HEK293 (cell line): ENCODE results near the gene COL5A2.

ENCODE experiments used
- CTCF ChIA-PET: fragments of 350-600 bp; formaldehyde crosslinking; extraction: SDS; loops from one replicate; lab custom pipeline; 2021; ENCODE audit warnings: antibody characterized with exemption; lab: Yijun Ruan, JAX
- POLR2A ChIA-PET: fragments of 300-600 bp; formaldehyde crosslinking; extraction: SDS; loops from one replicate; lab custom pipeline; 2020; ENCODE audit warnings: antibody characterized with exemption, inconsistent platforms; lab: Yijun Ruan, JAX
- H3K27ac ChIP-seq: fragments of 200-500 bp; sonication (Bioruptor generic); 2 replicates; pipeline ENCODE4 v1.5.1; 2014; ENCODE audit warnings: low read depth, low read length, control low read depth, inconsistent platforms; ENCODE audit errors: extremely low read depth
- H3K36me3 ChIP-seq, 2 experiments: fragments of 200-500 bp in 1 of 2; sonication (Bioruptor generic) in 1 of 2; 1 replicate in 1 of 2; 2 replicates in 1 of 2; pipeline ENCODE4 v1.5.1; 2014 to 2017; ENCODE audit warnings: inconsistent platforms in 2 of 2, low read length in 2 of 2; ENCODE audit not compliant: control insufficient read depth in 2 of 2, insufficient read depth in 1 of 2
- H3K4me1 ChIP-seq: fragments of 200-500 bp; sonication (Bioruptor generic); 2 replicates; pipeline ENCODE4 v1.5.1; 2014; ENCODE audit warnings: mild to moderate bottlenecking, low read length, inconsistent platforms; ENCODE audit not compliant: control insufficient read depth, insufficient read depth
- H3K4me3 ChIP-seq: 2 replicates; pipeline ENCODE4 v1.5.1; 2011; ENCODE audit warnings: low read depth, mild to moderate bottlenecking, control low read depth, low read length, moderate library complexity
- H3K9me3 ChIP-seq: fragments of 200-500 bp; sonication (Bioruptor generic); 2 replicates; pipeline ENCODE4 v1.5.1; 2014; ENCODE audit warnings: low read depth, low read length, inconsistent platforms; ENCODE audit not compliant: control insufficient read depth, insufficient read depth
- BCL11A ChIP-seq: fragments of 450-650 bp; formaldehyde crosslinking; IDR thresholded peaks from 2 replicates; pipeline ENCODE4 v1.5.1; 2016; ENCODE audit warnings: low read depth, missing biosample characterization, missing genetic modification characterization
- BCL11B ChIP-seq: fragments of 450-650 bp; formaldehyde crosslinking; IDR thresholded peaks from 2 replicates; pipeline ENCODE4 v1.5.1; 2016; ENCODE audit warnings: low read depth, missing biosample characterization, missing genetic modification characterization
- BCL6B ChIP-seq: fragments of 450-650 bp; formaldehyde crosslinking; IDR thresholded peaks from 2 replicates; pipeline ENCODE4 v1.5.1; 2017; ENCODE audit warnings: missing biosample characterization, missing genetic modification characterization
- IKZF3 ChIP-seq: fragments of 450-650 bp; IDR thresholded peaks from 2 replicates; pipeline ENCODE4 v1.5.0; 2018; ENCODE audit warnings: missing biosample characterization, mild to moderate bottlenecking, missing genetic modification characterization, moderate library complexity
- KLF10 ChIP-seq: fragments of 450-650 bp; IDR thresholded peaks from 2 replicates; pipeline ENCODE4 v1.5.1; 2018; ENCODE audit warnings: missing biosample characterization, mild to moderate bottlenecking, missing genetic modification characterization
- KLF17 ChIP-seq: fragments of 450-650 bp; formaldehyde crosslinking; IDR thresholded peaks from 2 replicates; pipeline ENCODE4 v1.5.1; 2016; ENCODE audit warnings: missing biosample characterization, missing genetic modification characterization
- OSR2 ChIP-seq: fragments of 450-650 bp; formaldehyde crosslinking; IDR thresholded peaks from 2 replicates; pipeline ENCODE4 v1.5.1; 2016; ENCODE audit warnings: missing biosample characterization, missing genetic modification characterization
- SALL2 ChIP-seq: fragments of 450-650 bp; formaldehyde crosslinking; IDR thresholded peaks from 2 replicates; pipeline ENCODE4 v1.5.0; 2017; ENCODE audit warnings: missing biosample characterization, mild to moderate bottlenecking, missing genetic modification characterization, borderline replicate concordance
- TSHZ1 ChIP-seq: fragments of 450-650 bp; formaldehyde crosslinking; IDR thresholded peaks from 2 replicates; pipeline ENCODE4 v1.5.1; 2016; ENCODE audit warnings: missing biosample characterization, missing genetic modification characterization, borderline replicate concordance
- ZFP3 ChIP-seq: fragments of 450-650 bp; formaldehyde crosslinking; IDR thresholded peaks from 2 replicates; pipeline ENCODE4 v1.5.1; 2016; ENCODE audit warnings: low read depth, missing biosample characterization, missing genetic modification characterization
- ZFP37 ChIP-seq: fragments of 450-650 bp; formaldehyde crosslinking; IDR thresholded peaks from 2 replicates; pipeline ENCODE4 v1.5.1; 2016; ENCODE audit warnings: missing biosample characterization, missing genetic modification characterization
- ZNF292 ChIP-seq: fragments of 450-650 bp; formaldehyde crosslinking; IDR thresholded peaks from 2 replicates; pipeline ENCODE4 v1.5.1; 2016; ENCODE audit warnings: low read depth, missing biosample characterization, missing genetic modification characterization, borderline replicate concordance
- ZNF341 ChIP-seq: fragments of 450-650 bp; formaldehyde crosslinking; IDR thresholded peaks from 2 replicates; pipeline ENCODE4; 2016; ENCODE audit warnings: low read depth, missing biosample characterization, missing genetic modification characterization
- ZNF37A ChIP-seq: fragments of 450-650 bp; IDR thresholded peaks from 2 replicates; pipeline ENCODE4 v1.5.1; 2018; ENCODE audit warnings: missing biosample characterization, missing genetic modification characterization
- ZNF510 ChIP-seq: fragments of 450-650 bp; formaldehyde crosslinking; IDR thresholded peaks from 2 replicates; pipeline ENCODE4 v1.5.1; 2018; ENCODE audit warnings: mild to moderate bottlenecking, missing genetic modification characterization, missing biosample characterization; ENCODE audit not compliant: insufficient replicate concordance
- ZNF544 ChIP-seq: fragments of 450-650 bp; formaldehyde crosslinking; IDR thresholded peaks from 2 replicates; pipeline ENCODE4 v1.5.0; 2017; ENCODE audit warnings: missing biosample characterization, missing genetic modification characterization
- ZNF548 ChIP-seq: fragments of 450-650 bp; formaldehyde crosslinking; IDR thresholded peaks from 2 replicates; pipeline ENCODE4 v1.5.1; 2016; ENCODE audit warnings: missing biosample characterization, missing genetic modification characterization
- ZNF558 ChIP-seq: fragments of 450-650 bp; formaldehyde crosslinking; IDR thresholded peaks from 2 replicates; pipeline ENCODE4 v1.5.1; 2016; ENCODE audit warnings: missing biosample characterization, missing genetic modification characterization
- ZNF571 ChIP-seq: fragments of 450-650 bp; formaldehyde crosslinking; IDR thresholded peaks from 2 replicates; pipeline ENCODE4 v1.5.0; 2017; ENCODE audit warnings: missing biosample characterization, missing genetic modification characterization
- ZNF785 ChIP-seq: fragments of 450-650 bp; formaldehyde crosslinking; IDR thresholded peaks from 2 replicates; pipeline ENCODE4 v1.5.1; 2016; ENCODE audit warnings: missing biosample characterization, missing genetic modification characterization
- ZSCAN18 ChIP-seq: fragments of 450-650 bp; formaldehyde crosslinking; IDR thresholded peaks from 2 replicates; pipeline ENCODE4 v1.5.1; 2016; ENCODE audit warnings: missing biosample characterization, missing genetic modification characterization
- ZSCAN30 ChIP-seq: fragments of 450-650 bp; IDR thresholded peaks from 2 replicates; pipeline ENCODE4 v1.5.1; 2018; ENCODE audit warnings: missing biosample characterization, mild to moderate bottlenecking, missing genetic modification characterization, moderate library complexity

COL5A2 gene

GRCh38 chr2:189047171-189047888 lies 132.2 kb downstream of the COL5A2 start:
- ChIA-PET CTCF (interaction anchor here (0.6 kb wide), 1 partner anchor 99 kb away, joined by 3 read pairs; no protein-coding TSS in a partner anchor), POLR2A (no interaction called here)
- H3K27ac ChIP-seq = no peak overlapping the region
- 0 out of 2 replicates have a peak, but pooled peaks cover 2% of the 10 kb centered on the region for H3K4me1 ChIP-seq
- no peaks in the 10 kb centered on the region for H3K9me3 ChIP-seq
- H3K4me3 ChIP-seq = no peak overlapping the region
- TF ChIP-seq ZNF548 (no peak), IKZF3 (tag by site-specific recombination) (no peak), KLF17 (tag by site-specific recombination) (no peak), TSHZ1 (tag by site-specific recombination) (no peak), ZNF37A (no peak), BCL11A (tag by site-specific recombination) (no peak), ZNF341 (tag by site-specific recombination) (no peak)
- TF ChIP-seq, all 188 proteins: peak for 0
- H3K36me3 ChIP-seq = no peaks in the 10 kb centered on the region

GRCh38 chr2:189046320-189046719 lies 133.2 kb downstream of the COL5A2 start:
- H3K27ac ChIP-seq = no peak overlapping the region
- ChIA-PET POLR2A (no interaction called here), CTCF (no interaction called here)
- H3K36me3 ChIP-seq = no peaks in the 10 kb centered on the region
- no peak overlapping the region for H3K4me3 ChIP-seq
- TF ChIP-seq ZNF571 (tag by site-specific recombination) = no peak
- TF ChIP-seq BCL11B (tag by site-specific recombination) = no peak
- TF ChIP-seq ZNF292 = no peak
- no peak for TF ChIP-seq OSR2
- TF ChIP-seq ZNF544 (tag by site-specific recombination) = no peak
- TF ChIP-seq ZFP3 (tag by site-specific recombination) = no peak
- no peak for TF ChIP-seq KLF10 (tag by site-specific recombination)
- TF ChIP-seq BCL6B (tag by site-specific recombination) = no peak
- TF ChIP-seq ZFP37 (tag by site-specific recombination) = no peak
- no peak for TF ChIP-seq ZSCAN30 (tag by site-specific recombination)
- TF ChIP-seq ZNF510 = no peak
- no peak for TF ChIP-seq ZSCAN18 (tag by site-specific recombination)
- TF ChIP-seq ZNF558 (tag by site-specific recombination) = no peak
- no peak for TF ChIP-seq SALL2 (tag by site-specific recombination)
- no peak for TF ChIP-seq ZNF785 (tag by site-specific recombination)
- no peaks in the 10 kb centered on the region for H3K9me3 ChIP-seq
- 0 out of 2 replicates have a peak, but pooled peaks cover 2% of the 10 kb centered on the region for H3K4me1 ChIP-seq
